IMR-90 (cell line): ENCODE results near the gene FAIM2. TPM values are rescaled to one million over a fixed set of nuclear protein-coding genes. Genes with fewer than 3 reads are reported as not detected.

ENCODE experiments used
- ATAC-seq: fragments of 200-7000 bp; cut with Tn5 transposase; 2 replicates; pipeline ENCODE4 v1.9.1; 2020; ENCODE audit warnings: low read depth, mild to moderate bottlenecking, moderate library complexity
- BruUV-seq: library from RNA; stranded (reverse); fragments of 400-500 nt; replicated peaks from 2 replicates; lab custom pipeline; 2021; lab: Mats Ljungman, UMichigan
- CTCF ChIA-PET: fragments of 300-600 bp; formaldehyde crosslinking; extraction: SDS; loops from one replicate; lab custom pipeline; 2021; ENCODE audit warnings: antibody characterized with exemption; lab: Yijun Ruan, JAX
- POLR2A ChIA-PET: fragments of 300-600 bp; sonication (Branson Sonifier 250); formaldehyde crosslinking; loops from one replicate; lab custom pipeline; 2022; ENCODE audit warnings: antibody characterized with exemption; ENCODE audit not compliant: unreplicated experiment; lab: Charles Lee
- DNase-seq: peaks from one replicate; pipeline ENCODE4 v3.0.0; 2013
- H2AFZ ChIP-seq: replicated peaks from 2 replicates; pipeline ENCODE3; 2013; ENCODE audit warnings: low read length, mild to moderate bottlenecking; ENCODE audit not compliant: poor library complexity
- H2AK5ac ChIP-seq: 2 replicates; pipeline ENCODE4 v1.6.1; 2013; ENCODE audit warnings: low read depth, low read length, inconsistent platforms
- H2AK9ac ChIP-seq: replicated peaks from 2 replicates; pipeline ENCODE3; 2013; ENCODE audit warnings: mild to moderate bottlenecking, low read depth, low read length, moderate library complexity; ENCODE audit not compliant: poor library complexity
- H2BK120ac ChIP-seq: 2 replicates; pipeline ENCODE4 v1.6.1; 2013; ENCODE audit warnings: low read depth, low read length, inconsistent platforms
- H2BK15ac ChIP-seq: 3 replicates; pipeline ENCODE4 v1.6.1; 2013; ENCODE audit warnings: low read depth, low read length, inconsistent platforms
- H2BK20ac ChIP-seq: 2 replicates; pipeline ENCODE4 v1.6.1; 2013; ENCODE audit warnings: low read depth, mild to moderate bottlenecking, inconsistent platforms, low read length, moderate library complexity
- H2BK5ac ChIP-seq: 2 replicates; pipeline ENCODE4 v1.6.1; 2013; ENCODE audit warnings: mild to moderate bottlenecking, low read depth, low read length, inconsistent platforms; ENCODE audit not compliant: poor library complexity, severe bottlenecking
- H3K14ac ChIP-seq: replicated peaks from 2 replicates; pipeline ENCODE4 v1.6.1; 2013; ENCODE audit warnings: low read depth, low read length, inconsistent platforms
- H3K18ac ChIP-seq: 2 replicates; pipeline ENCODE4 v1.6.1; 2013; ENCODE audit warnings: low read depth, low read length, control low read depth
- H3K23ac ChIP-seq: 2 replicates; pipeline ENCODE4 v1.6.1; 2013; ENCODE audit warnings: low read depth, low read length, inconsistent platforms
- H3K27ac ChIP-seq: 2 replicates; pipeline ENCODE4 v1.5.1; 2013; ENCODE audit warnings: mild to moderate bottlenecking, control low read depth, low read length; ENCODE audit not compliant: insufficient read depth
- H3K27me3 ChIP-seq: 2 replicates; pipeline ENCODE4 v1.6.1; 2013; ENCODE audit warnings: low read length; ENCODE audit not compliant: control insufficient read depth, insufficient read depth
- H3K36me3 ChIP-seq: 2 replicates; pipeline ENCODE4 v1.6.1; 2013; ENCODE audit warnings: low read length, mixed read lengths; ENCODE audit not compliant: control insufficient read depth, insufficient read depth
- H3K4ac ChIP-seq: 2 replicates; pipeline ENCODE4 v1.6.1; 2013; ENCODE audit warnings: low read depth, low read length, inconsistent platforms
- H3K4me1 ChIP-seq: 2 replicates; pipeline ENCODE4 v1.6.1; 2013; ENCODE audit warnings: low read length, mixed read lengths; ENCODE audit not compliant: control insufficient read depth, insufficient read depth
- H3K4me2 ChIP-seq: 2 replicates; pipeline ENCODE4 v1.6.1; 2013; ENCODE audit warnings: low read depth, mild to moderate bottlenecking, control low read depth, low read length, moderate library complexity
- H3K4me3 ChIP-seq: 2 replicates; pipeline ENCODE4 v1.5.1; 2013; ENCODE audit warnings: low read depth, mild to moderate bottlenecking, control low read depth, low read length, moderate library complexity; ENCODE audit not compliant: insufficient read depth
- H3K56ac ChIP-seq: 2 replicates; pipeline ENCODE4 v1.6.1; 2013; ENCODE audit warnings: low read length, inconsistent platforms; ENCODE audit not compliant: insufficient read depth; ENCODE audit errors: extremely low read depth
- H3K79me1 ChIP-seq, 2 experiments: 2 replicates each; pipeline ENCODE4 v1.6.1; 2013; ENCODE audit warnings: low read length in 2 of 2, inconsistent platforms in 1 of 2, low read depth in 1 of 2
- H3K9ac ChIP-seq: 2 replicates; pipeline ENCODE4 v1.6.1; 2013; ENCODE audit warnings: low read depth, low read length, control low read depth
- H3K9me1 ChIP-seq: 2 replicates; pipeline ENCODE4 v1.6.1; 2013; ENCODE audit warnings: low read length, inconsistent platforms; ENCODE audit not compliant: insufficient read depth
- H3K9me3 ChIP-seq: 2 replicates; pipeline ENCODE4 v1.6.1; 2013; ENCODE audit warnings: low read length; ENCODE audit not compliant: control insufficient read depth, insufficient read depth
- H4K20me1 ChIP-seq: 2 replicates; pipeline ENCODE4 v1.6.1; 2013; ENCODE audit warnings: low read length, inconsistent platforms; ENCODE audit not compliant: insufficient read depth
- H4K5ac ChIP-seq: 2 replicates; pipeline ENCODE4 v1.6.1; 2013; ENCODE audit warnings: mild to moderate bottlenecking, low read depth, low read length, control low read depth
- H4K8ac ChIP-seq, 2 experiments: 2 replicates each; pipeline ENCODE4 v1.6.1; 2013; ENCODE audit warnings: low read depth in 2 of 2, low read length in 2 of 2, control low read depth in 1 of 2, inconsistent platforms in 1 of 2
- H4K91ac ChIP-seq: 2 replicates; pipeline ENCODE4 v1.6.1; 2013; ENCODE audit warnings: low read depth, low read length, inconsistent platforms; ENCODE audit not compliant: insufficient read depth
- RFX5 ChIP-seq: IDR thresholded peaks from 2 replicates; pipeline ENCODE4 v1.8.0; 2012; ENCODE audit warnings: low read depth, mild to moderate bottlenecking, low read length, moderate library complexity
- WGBS, 2 experiments: methylation state at CpG; one replicate each; pipeline versions ENCODE4 v1.1.5 to v1.1.7; 2013; ENCODE audit warnings: missing lambda C conversion rate in 2 of 2; ENCODE audit not compliant: insufficient read length in 1 of 2; ENCODE audit errors: extremely low coverage in 2 of 2; 5-methylcytosine and 5-hydroxymethylcytosine counted together
- dilution Hi-C: fragments of 300-500 bp; cut with HindIII; formaldehyde crosslinking; loops from one replicate; pipeline ENCODE4 v1.14.3; 2018; ENCODE audit warnings: low sequenced_read_pairs; ENCODE audit not compliant: unreplicated experiment
- in situ Hi-C: fragments of 300-500 bp; cut with MboI; formaldehyde crosslinking; loops from 3 replicates; pipeline ENCODE4 v1.14.3; 2019; ENCODE audit warnings: low sequenced_read_pairs, inconsistent platforms, mixed read lengths
- intact Hi-C: fragments of 100-400 bp; cut with micrococcal nuclease; formaldehyde crosslinking; loops from 2 replicates; pipeline ENCODE4 v1.10.0; 2022
- polyA plus RNA-seq, 3 experiments: library from polyadenylated mRNA; depleted of rRNA; stranded (reverse); fragments of >200 nt; gene quantifications; 2 replicates each; pipeline ENCODE4 v1.2.3, GENCODE V29; 2012; ENCODE audit warnings: low replicate concordance in 1 of 3
- total RNA-seq: library from RNA; depleted of rRNA; stranded (reverse); fragments of >200 nt; gene quantifications from 2 replicates; pipeline ENCODE4 v1.2.3, GENCODE V29; 2012

The FAIM2 gene
- total and polyA plus RNA-seq, 2 of the 4 experiments (the other 2 are of a cell fraction) = 0.72 to 5.3 TPM

GRCh38 chr12:49942512-49942893, 38.8 kb upstream of the FAIM2 start:
- 100% methylated on average over 1 of the region's 3 CpGs; no CpG with 5 or more reads in 1 of the 2 experiments for WGBS, 2 experiments
- dilution Hi-C loops = no loop called here
- Histone ChIP-seq H3K9me3 (no peaks in the 10 kb centered on the region), H3K9me1 (0 out of 2 replicates have a peak, but pooled peaks cover 3% of the 10 kb centered on the region), H3K4me3 (no peak overlapping the region), H3K9ac (no peak overlapping the region), H3K4ac (no peak overlapping the region), H3K36me3 (no peaks in the 10 kb centered on the region), H3K27me3 (no peaks in the 10 kb centered on the region), H4K8ac (no peak overlapping the region), H4K20me1 (no peaks in the 10 kb centered on the region), H2BK20ac (no peak overlapping the region), H3K23ac (no peak overlapping the region), H3K79me1 (no peaks in the 10 kb centered on the region), H4K91ac (no peak overlapping the region), H2AK9ac (no peak overlapping the region), H2AK5ac (no peak overlapping the region), H3K27ac (no peak overlapping the region), H2BK120ac (no peak overlapping the region), H3K18ac (no peak overlapping the region), H3K56ac (no peak overlapping the region), H2BK15ac (no peak overlapping the region), H3K14ac (no peak overlapping the region), H4K5ac (no peak overlapping the region), H2BK5ac (no peak overlapping the region), H3K4me1 (no peaks in the 10 kb centered on the region; the same call in 1 of the 2 replicates), H2AFZ (no peak overlapping the region), H3K4me2 (no peak overlapping the region)
- POLR2A ChIA-PET = no interaction called here
- no TSS peak for BruUV-seq
- CTCF ChIA-PET = interaction anchor here (1.2 kb wide), 1 partner anchor 12 kb away, joined by 3 read pairs; no protein-coding TSS in a partner anchor
- intact Hi-C loops = no loop called here
- ATAC-seq (no peak), DNase-seq (no peak)
- in situ Hi-C loops = no loop called here
- no peak for TF ChIP-seq RFX5
